ENCODE results near the gene COTL1. TPM values are rescaled to one million over a fixed set of nuclear protein-coding genes. Genes with fewer than 3 reads are reported as not detected.
"Not testable (repeated sequence)": the region's sequence is repeated elsewhere in the genome, so short reads cannot be mapped to it uniquely, and the experiment has no call there.

COTL1 gene
- total and polyA plus RNA-seq, 9 of the 15 experiments (the other 6 are each of a cell fraction or from before 2014, with no cell fraction given) = 27.7 to 185 (median 72.5) TPM

GRCh38 chr16:84524941-84525581, 92.8 kb downstream of the COTL1 start:
- H3K9me3 ChIP-seq (replicated peaks; ENCODE audit: control insufficient read depth, insufficient read depth, low read depth, low read length); FAIRE-seq; H3K27me3 ChIP-seq (ENCODE audit: control insufficient read depth in 2 of 2, insufficient read depth in 2 of 2, low read length in 2 of 2); in situ Hi-C loops (cut with MboI); H3K79me2 ChIP-seq (ENCODE audit: control insufficient read depth, insufficient read depth, low read length); H3K27ac ChIP-seq (ENCODE audit: extremely low read depth, low read depth, low read length); intact Hi-C loops (cut with micrococcal nuclease); CTCF ChIA-PET (ENCODE audit: low intra/inter-chr PET ratio); BruUV-seq (replicated peaks); H3K9me1 ChIP-seq (ENCODE audit: control insufficient read depth, insufficient read depth, low read length); H3K36me3 ChIP-seq (ENCODE audit: control insufficient read depth, insufficient read depth, low read length); H4K20me1 ChIP-seq (replicated peaks; ENCODE audit: control insufficient read depth, insufficient read depth, low read length); H3K4me3 ChIP-seq: not testable (repeated sequence)
- Histone ChIP-seq H3K9ac (ENCODE audit: insufficient read depth in 1 of 2, low read depth in 2 of 2, low read length in 2 of 2) (peak overlapping the region in 1 of 2 experiments; percentile 56; a peak in 1 of 4 replicates), H2AFZ (ENCODE audit: low read depth, low read length) (peak overlapping the region; percentile 58), H3K4me1 (replicated peaks in 1 of 2; ENCODE audit: control insufficient read depth in 2 of 2, insufficient read depth in 2 of 2, low read length in 2 of 2) (peaks cover 2 to 20% of the 10 kb centered on the region in 2 experiments; a peak in 3 of 5 replicates), H3K4me2 (ENCODE audit: insufficient read depth, low read length) (peak overlapping the region; percentile 20)
- TF ChIP-seq EGR1 (conservative IDR thresholded peaks at IDR 0.05) (peak; percentile 21; the same call in 1 of the 2 replicates), ZNF263 (CRISPR knock-in tag; IDR thresholded peaks at IDR 0.05; ENCODE audit: borderline replicate concordance) (peak; percentile 63)
- DNase-seq (ENCODE audit: extremely low read depth in 1 of 4, low spot score in 3 of 4) (peak in 3 of 4 experiments; percentile 50 to 62 (median 57)), ATAC-seq (peak; percentile 71)
- POLR2A ChIA-PET = interaction anchor here (0.6 to 1.2 kb wide), 5 partner anchors 7 to 94 kb away, joined by 3 to 5 read pairs (median 3); no protein-coding TSS in a partner anchor
- 33% methylated on average over 15 of the region's 21 CpGs for WGBS (ENCODE audit: insufficient coverage, low coverage, missing lambda C conversion rate)

- FAIRE-seq (no peak), DNase-seq (ENCODE audit: extremely low read depth in 1 of 4, low spot score in 3 of 4) (no peak), ATAC-seq (peak; percentile 38)
- Histone ChIP-seq H3K4me2 (ENCODE audit: insufficient read depth, low read length) (peak overlapping the region; percentile 20), H4K20me1 (replicated peaks; ENCODE audit: control insufficient read depth, insufficient read depth, low read length) (no peaks in the 10 kb centered on the region), H3K9me3 (replicated peaks; ENCODE audit: control insufficient read depth, insufficient read depth, low read depth, low read length) (no peaks in the 10 kb centered on the region), H3K9ac (ENCODE audit: insufficient read depth in 1 of 2, low read depth in 2 of 2, low read length in 2 of 2) (no peak overlapping the region), H3K27me3 (ENCODE audit: control insufficient read depth in 2 of 2, insufficient read depth in 2 of 2, low read length in 2 of 2) (peaks cover 2 to 10% of the 10 kb centered on the region in 2 experiments; a peak in 3 of 5 replicates), H3K27ac (ENCODE audit: extremely low read depth, low read depth, low read length) (no peak overlapping the region), H3K79me2 (ENCODE audit: control insufficient read depth, insufficient read depth, low read length) (no peaks in the 10 kb centered on the region), H3K4me3 (no peak overlapping the region), H3K9me1 (ENCODE audit: control insufficient read depth, insufficient read depth, low read length) (no peaks in the 10 kb centered on the region), H3K4me1 (replicated peaks in 1 of 2; ENCODE audit: control insufficient read depth in 2 of 2, insufficient read depth in 2 of 2, low read length in 2 of 2) (peaks cover 2 to 20% of the 10 kb centered on the region in 2 experiments; a peak in 3 of 5 replicates), H3K36me3 (ENCODE audit: control insufficient read depth, insufficient read depth, low read length) (no peaks in the 10 kb centered on the region), H2AFZ (ENCODE audit: low read depth, low read length) (peak overlapping the region; percentile 58)
- ChIA-PET POLR2A (interaction anchor here (0.6 to 1.2 kb wide), 5 partner anchors 8 to 94 kb away, joined by 3 to 5 read pairs (median 3); no protein-coding TSS in a partner anchor), CTCF (ENCODE audit: low intra/inter-chr PET ratio) (no interaction called here)
- WGBS (ENCODE audit: insufficient coverage, low coverage, missing lambda C conversion rate) = 22% methylated on average over 14 of the region's 14 CpGs
- no TSS peak for BruUV-seq (replicated peaks)
- in situ Hi-C loops (cut with MboI) (no loop called here), intact Hi-C loops (cut with micrococcal nuclease) (no loop called here)
- TF ChIP-seq FOXK1 (CRISPR knock-in tag; IDR thresholded peaks at IDR 0.05; ENCODE audit: borderline replicate concordance) = 0 out of 2 replicates have a peak, but pooled peaks have one; percentile 37
- TF ChIP-seq ZBTB33 (CRISPR knock-in tag; IDR thresholded peaks at IDR 0.05) = no peak
Observed at GRCh38 chr16:84524346-84524920, 93.4 kb downstream of the COTL1 start.

All from K562 (cell line).